Subcutaneous adipose tissue (tissue), 4 donors: ENCODE data around the gene CPAMD8. TPM values are rescaled to one million over a fixed set of nuclear protein-coding genes. Genes with fewer than 3 reads are reported as not detected.

Experiments
- CTCF ChIP-seq: fragments of 450-650 bp; IDR thresholded peaks from one replicate; pipeline ENCODE4 v1.5.1; 2016; ENCODE audit warnings: low read depth, mild to moderate bottlenecking, control low read depth, antibody characterized with exemption, moderate library complexity
- total RNA-seq, 4 donors: library from RNA; depleted of rRNA; stranded (reverse); fragments of >200 nt; gene quantifications; one replicate each; pipeline ENCODE4 v1.1.0, GENCODE V29; 2016

The CPAMD8 gene
- total RNA-seq, 4 donors from 2014 or later = 3.7 to 75.5 (median 22.0) TPM

- TF ChIP-seq CTCF = no peak
Measured at GRCh38 chr19:16877581-16877980, 149.0 kb downstream of the CPAMD8 start.

GRCh38 chr19:16876904-16877361 lies 149.7 kb downstream of the CPAMD8 start:
- TF ChIP-seq CTCF = no peak

GRCh38 chr19:16875584-16876555 lies 150.7 kb downstream of the CPAMD8 start:
- TF ChIP-seq CTCF = no peak

- no peak for TF ChIP-seq CTCF
Measured at GRCh38 chr19:16874250-16874977, 152.2 kb downstream of the CPAMD8 start.

- TF ChIP-seq CTCF = no peak
Measured at GRCh38 chr19:16873594-16873993, 153.0 kb downstream of the CPAMD8 start.

- no peak for TF ChIP-seq CTCF
Measured at GRCh38 chr19:16872728-16873127, 153.9 kb downstream of the CPAMD8 start.

GRCh38 chr19:16871871-16872270 lies 154.7 kb downstream of the CPAMD8 start:
- no peak for TF ChIP-seq CTCF
